PFSK-1 (cell line): ENCODE measurements around the gene CXCR5.

ENCODE experiments used
- POLR2AphosphoS5 ChIP-seq: IDR thresholded peaks from 2 replicates; pipeline ENCODE4 v1.6.1; 2012; ENCODE audit warnings: low read depth, mild to moderate bottlenecking, control low read depth, low read length, moderate library complexity
- REST ChIP-seq, 2 experiments: IDR thresholded peaks; 2 replicates each; pipeline versions ENCODE4 v1.6.1 to v1.8.0; 2011 to 2012; ENCODE audit warnings: low read depth in 2 of 2, low read length in 2 of 2, control low read depth in 1 of 2, inconsistent platforms in 1 of 2, mild to moderate bottlenecking in 1 of 2, moderate library complexity in 1 of 2; ENCODE audit not compliant: insufficient read depth in 1 of 2
- SIN3A ChIP-seq: IDR thresholded peaks from 2 replicates; pipeline ENCODE4 v1.6.1; 2012; ENCODE audit warnings: mild to moderate bottlenecking, low read length, moderate library complexity, borderline replicate concordance; ENCODE audit not compliant: insufficient read depth
- TAF1 ChIP-seq: IDR thresholded peaks from 2 replicates; pipeline ENCODE4 v1.6.1; 2012; ENCODE audit warnings: low read length, control low read depth, borderline replicate concordance; ENCODE audit not compliant: insufficient read depth

GRCh38 chr11:118899296-118899688 is 15.6 kb downstream of the CXCR5 start:
- no peak for TF ChIP-seq TAF1
- no peak for TF ChIP-seq POLR2AphosphoS5
- TF ChIP-seq SIN3A = no peak
- TF ChIP-seq REST (IDR thresholded peaks at IDR 0.05; ENCODE audit: insufficient read depth in 1 of 2, low read depth in 2 of 2, low read length in 2 of 2) = no peak
